Measurements from ENCODE around the gene ADCYAP1R1. TPM values are rescaled to one million over a fixed set of nuclear protein-coding genes. Genes with fewer than 3 reads are reported as not detected.

Gene ADCYAP1R1
- total RNA-seq, 2 donors from 2014 or later = 1.4 to 2.5 TPM

DNA sequence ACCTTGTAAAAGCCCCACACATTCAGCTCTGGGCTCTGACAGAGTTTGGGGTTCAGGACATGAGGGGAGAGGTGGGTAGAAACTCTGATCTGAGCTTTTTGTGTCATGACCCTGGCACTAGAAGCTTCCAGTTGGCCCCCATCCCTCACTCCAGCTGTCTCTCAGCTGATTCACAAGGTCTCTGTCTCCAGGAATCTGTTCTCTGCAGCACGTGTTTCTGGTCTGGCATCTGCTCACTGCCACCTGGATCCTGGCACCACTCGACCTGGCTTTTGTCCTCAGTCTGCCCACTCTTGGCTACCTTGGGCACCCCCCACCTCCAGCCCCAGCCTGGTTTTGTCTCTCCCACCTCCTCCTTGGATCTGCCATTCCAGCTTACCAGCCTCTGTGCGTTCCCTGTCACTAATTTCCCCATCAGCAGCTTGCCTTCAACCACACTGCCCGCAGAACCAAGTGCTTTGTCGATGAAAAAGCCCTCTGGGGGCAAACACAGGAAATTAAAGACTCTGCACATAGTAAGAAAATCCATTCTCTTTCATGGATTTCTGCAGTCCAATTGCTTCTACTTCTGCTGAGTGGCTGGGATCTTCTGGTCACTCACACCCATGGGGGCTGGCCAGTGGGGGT is 18.3 kb upstream of the ADCYAP1R1 start:
- no peaks in the 10 kb centered on the region for H3K27me3 ChIP-seq (replicated peaks; ENCODE audit: insufficient read depth)
- H3K27ac ChIP-seq = no peak overlapping the region
- no peaks in the 10 kb centered on the region for H3K4me1 ChIP-seq (ENCODE audit: control insufficient read depth in 1 of 2, low read depth in 2 of 2)
- DNase-seq (ENCODE audit: low spot score) = no peak
- no peaks in the 10 kb centered on the region for H3K9me3 ChIP-seq
- TF ChIP-seq, protein P1, sequence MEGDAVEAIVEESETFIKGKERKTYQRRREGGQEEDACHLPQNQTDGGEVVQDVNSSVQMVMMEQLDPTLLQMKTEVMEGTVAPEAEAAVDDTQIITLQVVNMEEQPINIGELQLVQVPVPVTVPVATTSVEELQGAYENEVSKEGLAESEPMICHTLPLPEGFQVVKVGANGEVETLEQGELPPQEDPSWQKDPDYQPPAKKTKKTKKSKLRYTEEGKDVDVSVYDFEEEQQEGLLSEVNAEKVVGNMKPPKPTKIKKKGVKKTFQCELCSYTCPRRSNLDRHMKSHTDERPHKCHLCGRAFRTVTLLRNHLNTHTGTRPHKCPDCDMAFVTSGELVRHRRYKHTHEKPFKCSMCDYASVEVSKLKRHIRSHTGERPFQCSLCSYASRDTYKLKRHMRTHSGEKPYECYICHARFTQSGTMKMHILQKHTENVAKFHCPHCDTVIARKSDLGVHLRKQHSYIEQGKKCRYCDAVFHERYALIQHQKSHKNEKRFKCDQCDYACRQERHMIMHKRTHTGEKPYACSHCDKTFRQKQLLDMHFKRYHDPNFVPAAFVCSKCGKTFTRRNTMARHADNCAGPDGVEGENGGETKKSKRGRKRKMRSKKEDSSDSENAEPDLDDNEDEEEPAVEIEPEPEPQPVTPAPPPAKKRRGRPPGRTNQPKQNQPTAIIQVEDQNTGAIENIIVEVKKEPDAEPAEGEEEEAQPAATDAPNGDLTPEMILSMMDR (IDR thresholded peaks at IDR 0.05) = no peak
- no peak for ATAC-seq (ENCODE audit: insufficient number of reproducible peaks, low FRiP score, low read depth)
- no peak overlapping the region for H3K4me3 ChIP-seq
- no peaks in the 10 kb centered on the region for H3K36me3 ChIP-seq

GRCh38 chr7:31036924-31037323 is 15.2 kb upstream of the ADCYAP1R1 start:
- Histone ChIP-seq H3K9me3 (no peaks in the 10 kb centered on the region), H3K4me1 (ENCODE audit: control insufficient read depth in 1 of 2, low read depth in 2 of 2) (no peaks in the 10 kb centered on the region), H3K4me3 (no peak overlapping the region), H3K27ac (no peak overlapping the region), H3K27me3 (replicated peaks; ENCODE audit: insufficient read depth) (no peaks in the 10 kb centered on the region), H3K36me3 (no peaks in the 10 kb centered on the region)
- ATAC-seq (ENCODE audit: insufficient number of reproducible peaks, low FRiP score, low read depth) (no peak), DNase-seq (ENCODE audit: low spot score) (no peak)
- TF ChIP-seq, protein P1 (IDR thresholded peaks at IDR 0.05) = no peak

DNA sequence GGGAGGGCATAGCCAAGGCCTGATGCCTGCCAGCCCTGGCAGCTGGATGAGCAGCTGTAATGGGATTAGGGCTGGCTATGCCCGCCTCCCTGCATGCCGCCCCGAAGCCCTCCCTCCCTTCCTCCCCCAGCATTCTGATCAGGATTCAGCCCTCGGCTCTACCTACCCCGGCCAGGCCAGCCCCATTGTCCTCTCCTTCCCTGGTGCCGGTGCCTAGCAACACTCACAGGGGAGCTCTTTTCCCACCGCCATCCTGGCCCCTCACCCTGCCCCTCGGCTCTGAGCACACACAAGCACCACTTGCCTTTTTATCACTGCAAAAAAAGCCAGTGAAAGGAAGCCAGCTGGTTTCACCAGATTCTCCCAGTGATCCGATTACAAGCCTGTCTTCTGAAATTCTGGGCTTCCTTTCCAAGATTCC is 9.0 kb upstream of the ADCYAP1R1 start:
- no peaks in the 10 kb centered on the region for H3K27me3 ChIP-seq (replicated peaks; ENCODE audit: insufficient read depth)
- ATAC-seq (ENCODE audit: insufficient number of reproducible peaks, low FRiP score, low read depth) (no peak), DNase-seq (ENCODE audit: low spot score) (no peak)
- H3K9me3 ChIP-seq = no peaks in the 10 kb centered on the region
- H3K4me1 ChIP-seq (ENCODE audit: control insufficient read depth in 1 of 2, low read depth in 2 of 2) = no peaks in the 10 kb centered on the region
- no peak overlapping the region for H3K27ac ChIP-seq
- TF ChIP-seq, protein P1 (IDR thresholded peaks at IDR 0.05) = no peak
- H3K36me3 ChIP-seq = no peaks in the 10 kb centered on the region
- H3K4me3 ChIP-seq = no peak overlapping the region

GRCh38 chr7:31044529-31044928 is 7.6 kb upstream of the ADCYAP1R1 start:
- no peak for DNase-seq (ENCODE audit: low spot score)

DNA sequence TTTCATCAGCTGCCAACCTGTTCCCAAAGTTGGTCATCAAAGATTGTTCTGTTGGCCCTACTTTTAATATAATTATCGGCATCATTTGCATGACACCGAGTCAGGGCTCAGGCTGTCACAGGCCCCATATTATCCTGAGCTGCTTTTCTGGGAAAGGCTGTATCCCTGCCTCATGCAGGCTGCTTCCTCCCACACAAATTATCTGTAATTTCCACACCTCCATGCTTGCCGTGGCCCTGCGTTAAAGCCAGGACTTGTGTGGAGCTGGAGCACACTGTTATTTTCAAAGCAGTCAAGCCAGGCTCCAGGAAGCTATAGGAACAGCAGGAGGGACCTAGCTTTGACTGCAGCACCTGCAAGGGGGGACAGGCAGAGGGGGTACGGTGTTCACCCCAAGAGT is 5.4 kb upstream of the ADCYAP1R1 start:
- Histone ChIP-seq H3K9me3 (no peaks in the 10 kb centered on the region), H3K4me3 (no peak overlapping the region), H3K27me3 (replicated peaks; ENCODE audit: insufficient read depth) (no peaks in the 10 kb centered on the region), H3K4me1 (ENCODE audit: control insufficient read depth in 1 of 2, low read depth in 2 of 2) (no peaks in the 10 kb centered on the region), H3K27ac (no peak overlapping the region), H3K36me3 (no peaks in the 10 kb centered on the region)
- DNase-seq (ENCODE audit: low spot score) (no peak), ATAC-seq (ENCODE audit: insufficient number of reproducible peaks, low FRiP score, low read depth) (no peak)
- TF ChIP-seq, protein P1 (IDR thresholded peaks at IDR 0.05) = no peak

More at GRCh38 chr7:31044529-31044928, 7.6 kb upstream of the ADCYAP1R1 start:
- Histone ChIP-seq H3K4me1 (ENCODE audit: control insufficient read depth in 1 of 2, low read depth in 2 of 2) (no peaks in the 10 kb centered on the region), H3K4me3 (no peak overlapping the region), H3K27ac (no peak overlapping the region), H3K9me3 (no peaks in the 10 kb centered on the region), H3K27me3 (replicated peaks; ENCODE audit: insufficient read depth) (no peaks in the 10 kb centered on the region), H3K36me3 (no peaks in the 10 kb centered on the region)
- TF ChIP-seq, protein P1 (IDR thresholded peaks at IDR 0.05) = no peak
- no peak for ATAC-seq (ENCODE audit: insufficient number of reproducible peaks, low FRiP score, low read depth)

All from thoracic aorta (tissue), 2 donors.